HFFc6 (cell line): ENCODE data around the gene GTF3C2. TPM values are rescaled to one million over a fixed set of nuclear protein-coding genes. Genes with fewer than 3 reads are reported as not detected.

Experiments
- DNase-seq: peaks from one replicate; pipeline ENCODE4 v3.0.0-alpha.2; 2018
- H3K27ac Mint-ChIP-seq: 2 replicates; pipeline ENCODE4 v1.8.0; 2020; ENCODE audit warnings: mild to moderate bottlenecking, mixed read lengths
- H3K27me3 Mint-ChIP-seq: 2 replicates; pipeline ENCODE4 v1.8.0; 2021; ENCODE audit warnings: mild to moderate bottlenecking, moderate library complexity, mixed read lengths; ENCODE audit not compliant: insufficient read depth
- H3K36me3 Mint-ChIP-seq: 2 replicates; pipeline ENCODE4 v1.8.0; 2021; ENCODE audit warnings: low read depth, mixed read lengths
- H3K4me1 Mint-ChIP-seq: 2 replicates; pipeline ENCODE4 v1.8.0; 2020; ENCODE audit warnings: low read depth, mixed read lengths
- H3K4me3 Mint-ChIP-seq: 2 replicates; pipeline ENCODE4 v1.8.0; 2020; ENCODE audit warnings: mild to moderate bottlenecking, moderate library complexity, mixed read lengths
- H3K9me3 Mint-ChIP-seq: 2 replicates; pipeline ENCODE4 v1.8.0; 2020; ENCODE audit warnings: mild to moderate bottlenecking, mixed read lengths
- total RNA-seq, 6 experiments: library from RNA; stranded (reverse); fragmentation: NEBNext Ultra II Directional; extraction: Animal tissue kit (Norgen Biotek cat#: 25700); gene quantifications; 2 replicates in 1 of 6; 3 replicates in 5 of 6; pipeline ENCODE4 v1.2.3, GENCODE V29; 2021
- TF ChIP-seq, protein P1 (sequence below): fragments of 200-600 bp; sonication (generic); IDR thresholded peaks from 2 replicates; pipeline ENCODE4 v1.5.0; 2021; ENCODE audit warnings: antibody characterized with exemption, mild to moderate bottlenecking

The GTF3C2 gene
- total RNA-seq, 6 experiments from 2014 or later = 42.9 to 53.0 (median 48.4) TPM

- Mint-ChIP-seq H3K4me1 (peaks cover 11% of the 10 kb centered on the region; the same call in 1 of the 2 replicates), H3K36me3 (peaks cover 6% of the 10 kb centered on the region; the same call in 1 of the 2 replicates), H3K27me3 (no peaks in the 10 kb centered on the region), H3K27ac (no peak overlapping the region), H3K4me3 (no peak overlapping the region), H3K9me3 (no peaks in the 10 kb centered on the region)
- DNase-seq = no peak
- TF ChIP-seq, protein P1, sequence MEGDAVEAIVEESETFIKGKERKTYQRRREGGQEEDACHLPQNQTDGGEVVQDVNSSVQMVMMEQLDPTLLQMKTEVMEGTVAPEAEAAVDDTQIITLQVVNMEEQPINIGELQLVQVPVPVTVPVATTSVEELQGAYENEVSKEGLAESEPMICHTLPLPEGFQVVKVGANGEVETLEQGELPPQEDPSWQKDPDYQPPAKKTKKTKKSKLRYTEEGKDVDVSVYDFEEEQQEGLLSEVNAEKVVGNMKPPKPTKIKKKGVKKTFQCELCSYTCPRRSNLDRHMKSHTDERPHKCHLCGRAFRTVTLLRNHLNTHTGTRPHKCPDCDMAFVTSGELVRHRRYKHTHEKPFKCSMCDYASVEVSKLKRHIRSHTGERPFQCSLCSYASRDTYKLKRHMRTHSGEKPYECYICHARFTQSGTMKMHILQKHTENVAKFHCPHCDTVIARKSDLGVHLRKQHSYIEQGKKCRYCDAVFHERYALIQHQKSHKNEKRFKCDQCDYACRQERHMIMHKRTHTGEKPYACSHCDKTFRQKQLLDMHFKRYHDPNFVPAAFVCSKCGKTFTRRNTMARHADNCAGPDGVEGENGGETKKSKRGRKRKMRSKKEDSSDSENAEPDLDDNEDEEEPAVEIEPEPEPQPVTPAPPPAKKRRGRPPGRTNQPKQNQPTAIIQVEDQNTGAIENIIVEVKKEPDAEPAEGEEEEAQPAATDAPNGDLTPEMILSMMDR = no peak
Observed at GRCh38 chr2:27390822-27391679, 34.5 kb upstream of the GTF3C2 start.

DNA sequence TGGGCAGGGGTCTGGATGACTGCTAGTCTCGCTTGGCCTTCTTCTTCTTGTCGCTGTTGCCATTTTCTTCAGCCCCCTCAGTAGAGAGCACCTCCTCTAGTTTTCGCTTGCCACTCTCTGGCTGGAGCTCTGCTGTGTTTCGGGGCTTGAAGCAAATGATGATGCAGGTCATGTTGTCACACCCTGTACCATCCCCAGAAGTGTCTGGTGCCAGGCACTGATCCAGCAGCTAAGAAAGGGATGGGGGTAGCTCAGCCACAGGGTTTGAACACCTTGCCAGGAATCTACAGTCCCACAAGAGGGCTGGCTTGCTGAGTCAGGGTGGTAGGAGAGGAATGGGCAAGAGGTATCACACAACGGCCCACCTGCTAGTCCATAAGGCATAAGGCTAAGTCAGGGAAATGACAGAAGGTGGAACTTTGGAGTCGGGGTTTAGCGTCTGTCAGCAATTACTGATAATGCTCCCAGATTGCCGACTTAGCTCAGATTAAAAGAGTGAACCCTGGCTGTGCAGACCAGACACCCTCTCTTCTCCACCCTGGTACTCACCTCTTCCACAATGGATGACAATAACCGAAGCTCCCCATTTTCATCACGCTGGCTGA lies 25.1 kb upstream of the GTF3C2 start:
- Mint-ChIP-seq H3K4me1 (peaks cover 29% of the 10 kb centered on the region), H3K36me3 (peaks cover 59% of the 10 kb centered on the region), H3K27me3 (peaks cover 11% of the 10 kb centered on the region), H3K27ac (peak overlapping the region; percentile 97), H3K9me3 (no peaks in the 10 kb centered on the region), H3K4me3 (peak overlapping the region; percentile 27; the same call in 1 of the 2 replicates)
- TF ChIP-seq, protein P1 = no peak
- no peak for DNase-seq

GRCh38 chr2:27380626-27381545 lies 24.3 kb upstream of the GTF3C2 start, which contains the start of gene ZNF513:
Gene ZNF513, minus strand, starts transcription at chr2:27380734. Its CDS starts 208 bp downstream, at chr2:27380526.
- H3K36me3 Mint-ChIP-seq = peaks cover 63% of the 10 kb centered on the region
- DNase-seq = peak; percentile 91
- H3K4me1 Mint-ChIP-seq = peaks cover 29% of the 10 kb centered on the region
- H3K27ac Mint-ChIP-seq = peak within 1 kb of the TSS; percentile 97
- no peaks in the 10 kb centered on the region for H3K9me3 Mint-ChIP-seq
- peaks cover 11% of the 10 kb centered on the region for H3K27me3 Mint-ChIP-seq
- peak within 1 kb of the TSS; percentile 93 for H3K4me3 Mint-ChIP-seq
- TF ChIP-seq, protein P1 = no peak

- Mint-ChIP-seq H3K9me3 (no peaks in the 10 kb centered on the region), H3K4me3 (peak overlapping the region; percentile 93), H3K4me1 (peaks cover 29% of the 10 kb centered on the region), H3K36me3 (peaks cover 59% of the 10 kb centered on the region), H3K27ac (peak overlapping the region; percentile 97), H3K27me3 (peaks cover 11% of the 10 kb centered on the region)
- peak; percentile 33 for DNase-seq
- TF ChIP-seq, protein P1 = no peak
Observed at GRCh38 chr2:27379836-27380625, 23.5 kb upstream of the GTF3C2 start.
